K562 (cell line): ENCODE data around the gene RELL2.

Experiments used
- BHLHE40 ChIP-seq: IDR thresholded peaks from 2 replicates; pipeline ENCODE4 v1.6.1; 2011; ENCODE audit warnings: low read length, improper control_type of control experiment
- CTBP1 ChIP-seq: fragments of 450-650 bp; IDR thresholded peaks from 2 replicates; pipeline ENCODE4 v1.6.1; 2016; ENCODE audit warnings: borderline replicate concordance
- E2F8 ChIP-seq: fragments of 450-650 bp; IDR thresholded peaks from 2 replicates; pipeline ENCODE4 v1.7.1; 2018; ENCODE audit warnings: mild to moderate bottlenecking, low read depth; ENCODE audit not compliant: partially characterized antibody
- MXI1 ChIP-seq: IDR thresholded peaks from 2 replicates; pipeline ENCODE4 v1.6.1; 2011; ENCODE audit warnings: low read depth, mild to moderate bottlenecking, improper control_type of control experiment, low read length
- NRF1 ChIP-seq, 2 experiments: fragments of 450-650 bp; IDR thresholded peaks in 1 of 2; conservative IDR thresholded peaks in 1 of 2; 2 replicates each; pipeline ENCODE4 v1.6.1; 2014; ENCODE audit warnings: mild to moderate bottlenecking in 2 of 2
- POLR2A ChIP-seq: fragments of 450-650 bp; conservative IDR thresholded peaks from 2 replicates; pipeline ENCODE4 v1.6.1; 2016
- POLR2AphosphoS5 ChIP-seq: IDR thresholded peaks from 2 replicates; pipeline ENCODE4 v1.6.1; 2011; ENCODE audit warnings: mild to moderate bottlenecking, low read depth, low read length, moderate library complexity; ENCODE audit not compliant: control insufficient read depth, insufficient read depth
- RAD21 ChIP-seq, 2 experiments: fragments of 250-450 bp in 1 of 2; fragments of 450-650 bp in 1 of 2; sonication (Bioruptor Pico) in 1 of 2; formaldehyde crosslinking in 1 of 2; IDR thresholded peaks in 1 of 2; conservative IDR thresholded peaks in 1 of 2; 2 replicates each; pipeline versions ENCODE4 v1.4.0 to v1.8.0; 2020 to 2022; ENCODE audit warnings: mild to moderate bottlenecking in 2 of 2, moderate library complexity in 1 of 2
- RCOR1 ChIP-seq, 2 experiments: IDR thresholded peaks; 2 replicates each; pipeline ENCODE4 v1.6.1; 2012; ENCODE audit warnings: low read depth in 2 of 2, low read length in 2 of 2, borderline replicate concordance in 1 of 2, improper control_type of control experiment in 1 of 2
- SIN3A ChIP-seq, 2 experiments: fragments of 150-350 bp in 1 of 2; IDR thresholded peaks; 2 replicates each; pipeline ENCODE4 v1.6.1; 2011 to 2016; ENCODE audit warnings: borderline replicate concordance in 2 of 2, low read depth in 2 of 2, low read length in 2 of 2, mild to moderate bottlenecking in 2 of 2, moderate library complexity in 2 of 2; ENCODE audit not compliant: control insufficient read depth in 1 of 2
- ZNF274 ChIP-seq: IDR thresholded peaks from 2 replicates; pipeline ENCODE4 v1.6.1; 2011; ENCODE audit warnings: low read depth, mild to moderate bottlenecking, low read length, moderate library complexity, borderline replicate concordance
- TF ChIP-seq, protein P1 (sequence below): fragments of 250-450 bp; sonication (Bioruptor Pico); IDR thresholded peaks from 2 replicates; pipeline ENCODE4 v1.5.0; 2020; ENCODE audit warnings: mild to moderate bottlenecking, borderline replicate concordance

DNA sequence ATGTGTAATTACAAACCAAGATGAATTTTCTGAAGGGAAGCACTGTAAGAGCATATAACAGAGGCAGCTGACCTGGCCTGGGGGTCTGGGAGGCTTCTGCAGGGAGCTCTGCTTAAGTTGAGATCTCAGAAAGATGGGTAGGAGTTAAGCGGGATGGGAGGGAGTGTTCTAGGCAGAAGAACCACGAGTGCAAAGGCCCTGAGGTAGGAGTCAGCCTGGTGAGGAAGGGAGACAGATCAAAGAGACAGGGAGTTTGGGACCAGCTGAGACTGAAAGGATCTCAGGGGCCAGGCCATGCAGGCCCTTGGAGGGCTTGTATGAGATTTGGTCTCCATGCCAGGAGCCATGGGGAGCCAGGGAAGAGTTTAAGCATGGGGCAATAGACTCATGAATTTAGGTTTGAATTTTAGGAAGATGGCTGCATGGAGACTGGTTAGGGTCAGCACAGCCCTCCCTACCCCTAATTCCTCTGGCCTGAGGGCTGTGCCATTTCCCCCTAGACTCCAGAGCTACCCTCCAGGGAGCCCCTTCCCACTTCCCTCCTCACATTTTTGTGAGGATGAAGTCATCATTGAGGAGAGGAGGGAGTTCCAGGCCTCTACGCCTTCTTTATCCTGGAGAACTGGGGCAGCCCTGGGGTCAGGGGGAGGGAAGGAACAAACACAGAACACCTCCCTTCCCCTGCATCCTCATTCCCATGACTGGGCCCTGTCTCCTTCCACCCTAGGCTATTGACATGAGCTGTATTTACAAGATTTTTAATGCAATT is 50.0 kb downstream of the RELL2 start:
- TF ChIP-seq MXI1 (no peak), RAD21 (CRISPR knock-in tag; conservative IDR thresholded peaks at IDR 0.05 in 1 of 2, IDR thresholded peaks at IDR 0.05 in 1 of 2) (no peak), ZNF274 (no peak), CTBP1 (no peak), POLR2AphosphoS5 (no peak), RCOR1 (IDR thresholded peaks at IDR 0.05; ENCODE audit: borderline replicate concordance in 1 of 2, low read depth in 2 of 2, low read length in 2 of 2) (no peak), E2F8 (no peak), SIN3A (IDR thresholded peaks at IDR 0.05; ENCODE audit: borderline replicate concordance in 2 of 2, control insufficient read depth in 1 of 2, low read depth in 2 of 2, low read length in 2 of 2) (no peak), POLR2A (no peak), BHLHE40 (no peak), NRF1 (conservative IDR thresholded peaks at IDR 0.05 in 1 of 2, IDR thresholded peaks at IDR 0.05 in 1 of 2) (no peak)
- TF ChIP-seq, protein P1, sequence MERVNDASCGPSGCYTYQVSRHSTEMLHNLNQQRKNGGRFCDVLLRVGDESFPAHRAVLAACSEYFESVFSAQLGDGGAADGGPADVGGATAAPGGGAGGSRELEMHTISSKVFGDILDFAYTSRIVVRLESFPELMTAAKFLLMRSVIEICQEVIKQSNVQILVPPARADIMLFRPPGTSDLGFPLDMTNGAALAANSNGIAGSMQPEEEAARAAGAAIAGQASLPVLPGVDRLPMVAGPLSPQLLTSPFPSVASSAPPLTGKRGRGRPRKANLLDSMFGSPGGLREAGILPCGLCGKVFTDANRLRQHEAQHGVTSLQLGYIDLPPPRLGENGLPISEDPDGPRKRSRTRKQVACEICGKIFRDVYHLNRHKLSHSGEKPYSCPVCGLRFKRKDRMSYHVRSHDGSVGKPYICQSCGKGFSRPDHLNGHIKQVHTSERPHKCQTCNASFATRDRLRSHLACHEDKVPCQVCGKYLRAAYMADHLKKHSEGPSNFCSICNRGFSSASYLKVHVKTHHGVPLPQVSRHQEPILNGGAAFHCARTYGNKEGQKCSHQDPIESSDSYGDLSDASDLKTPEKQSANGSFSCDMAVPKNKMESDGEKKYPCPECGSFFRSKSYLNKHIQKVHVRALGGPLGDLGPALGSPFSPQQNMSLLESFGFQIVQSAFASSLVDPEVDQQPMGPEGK (CRISPR knock-in tag) = no peak
